NCI-H2081 treated with DMSO at 0.1 percent for 48 hours (cell line): ENCODE data around the gene ASAP2.
A peak's percentile ranks its signal among the peaks of the same experiment; 100 is the strongest.

Experiments
- DNase-seq: peaks from one replicate; lab custom pipeline; 2025; lab: John Stamatoyannopoulos, UW

ASAP2 gene

DNA sequence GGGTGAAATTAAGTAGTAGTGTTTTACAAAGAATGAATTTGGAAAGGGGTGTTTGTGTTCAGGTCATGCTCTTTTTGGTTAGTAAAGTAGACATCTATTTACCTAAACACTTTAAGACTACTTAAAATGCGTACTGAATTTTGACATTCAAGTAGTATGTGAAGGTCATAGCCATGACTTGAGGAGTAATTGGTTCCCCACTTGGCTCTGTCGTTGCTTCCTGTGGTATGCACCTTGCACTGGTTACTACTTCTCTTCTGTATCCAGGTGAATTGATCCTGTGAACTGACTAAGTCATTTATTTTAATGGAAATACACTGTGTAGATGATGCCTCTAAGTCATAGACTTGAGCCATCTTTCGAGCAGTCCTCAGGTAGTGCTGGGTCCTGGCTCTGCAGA is 118.8 kb downstream of the ASAP2 start:
- DNase-seq = no peak

DNA sequence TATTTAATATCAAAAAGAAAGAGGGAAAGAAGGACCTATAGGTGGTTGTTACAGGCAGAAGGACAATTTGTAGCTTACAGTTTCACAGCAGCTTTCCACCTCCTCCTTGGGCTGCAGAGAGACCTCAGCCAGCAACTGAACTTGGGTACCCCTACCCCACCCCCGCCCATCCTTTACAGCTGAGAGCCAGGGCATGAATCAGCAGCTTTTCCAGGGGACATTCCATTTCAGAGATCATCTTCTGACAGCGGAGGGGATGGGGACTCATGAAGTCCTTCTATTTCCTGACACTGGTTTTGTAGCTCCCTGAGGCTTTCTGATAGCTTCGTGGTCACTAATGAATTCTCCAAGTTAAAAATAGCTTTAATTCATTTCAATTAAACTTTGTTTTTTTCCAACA is 120.4 kb downstream of the ASAP2 start:
- DNase-seq = no peak

DNA sequence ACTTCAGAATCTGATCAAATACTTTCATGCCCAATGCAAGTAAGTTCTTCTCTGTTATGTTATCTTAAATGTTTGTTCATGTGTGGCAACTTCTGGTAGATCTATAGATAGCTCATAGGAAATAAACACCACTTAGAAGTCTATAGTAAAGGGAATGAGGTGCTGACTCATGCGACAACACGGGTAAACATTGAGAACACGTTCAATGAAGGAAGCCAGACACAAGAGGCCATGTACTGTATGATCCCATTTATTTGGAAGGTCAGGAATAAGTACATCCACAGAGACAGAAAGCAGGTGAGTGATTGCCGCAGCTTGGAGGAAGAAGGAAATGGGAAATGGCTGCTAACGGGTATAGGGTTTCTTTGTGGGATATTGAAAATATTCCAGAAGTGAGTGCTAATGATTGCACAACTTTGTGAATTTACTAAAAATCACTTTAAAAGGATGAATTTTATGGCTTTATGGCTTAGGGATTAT is 121.3 kb downstream of the ASAP2 start:
- DNase-seq = no peak

DNA sequence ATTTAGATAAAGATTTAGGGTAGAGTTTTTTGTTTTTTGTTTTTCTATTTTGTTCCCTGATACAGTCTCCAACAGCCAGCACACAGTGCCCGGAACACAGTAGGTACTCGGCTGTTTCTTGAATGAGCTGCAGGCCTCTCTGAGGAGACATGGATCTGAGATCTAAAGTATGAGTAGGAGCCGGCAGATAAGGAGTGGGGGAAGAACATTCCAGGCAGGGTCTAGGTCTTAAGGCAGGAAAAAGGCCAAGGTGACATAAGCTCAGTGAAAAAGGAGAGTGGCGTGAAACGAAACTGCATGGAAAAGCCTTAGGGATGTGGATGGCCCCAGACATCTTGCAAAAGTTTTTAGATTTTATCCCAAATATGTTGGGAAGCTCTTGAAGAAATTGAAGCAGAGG is 122.3 kb downstream of the ASAP2 start:
- no peak for DNase-seq

DNA sequence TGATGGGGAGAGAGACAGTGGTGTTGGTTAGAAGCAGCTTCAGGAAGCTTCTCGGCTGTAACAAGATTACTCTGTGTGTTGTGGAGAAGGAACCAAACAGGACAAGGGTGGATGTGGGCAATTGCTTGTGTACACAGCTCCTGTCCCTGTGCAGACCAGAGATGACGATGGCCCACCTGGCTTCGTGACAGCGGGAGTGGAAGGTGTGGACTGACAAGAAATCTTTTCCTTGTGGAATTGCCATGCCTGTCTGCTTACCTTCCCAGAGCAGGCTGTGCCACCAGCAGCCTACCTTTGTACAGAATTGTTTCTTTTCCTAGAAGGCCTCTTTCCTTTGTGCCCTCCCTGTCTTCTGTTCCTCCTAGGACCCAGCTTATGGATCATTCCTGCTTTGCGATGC is 122.9 kb downstream of the ASAP2 start:
- no peak for DNase-seq

DNA sequence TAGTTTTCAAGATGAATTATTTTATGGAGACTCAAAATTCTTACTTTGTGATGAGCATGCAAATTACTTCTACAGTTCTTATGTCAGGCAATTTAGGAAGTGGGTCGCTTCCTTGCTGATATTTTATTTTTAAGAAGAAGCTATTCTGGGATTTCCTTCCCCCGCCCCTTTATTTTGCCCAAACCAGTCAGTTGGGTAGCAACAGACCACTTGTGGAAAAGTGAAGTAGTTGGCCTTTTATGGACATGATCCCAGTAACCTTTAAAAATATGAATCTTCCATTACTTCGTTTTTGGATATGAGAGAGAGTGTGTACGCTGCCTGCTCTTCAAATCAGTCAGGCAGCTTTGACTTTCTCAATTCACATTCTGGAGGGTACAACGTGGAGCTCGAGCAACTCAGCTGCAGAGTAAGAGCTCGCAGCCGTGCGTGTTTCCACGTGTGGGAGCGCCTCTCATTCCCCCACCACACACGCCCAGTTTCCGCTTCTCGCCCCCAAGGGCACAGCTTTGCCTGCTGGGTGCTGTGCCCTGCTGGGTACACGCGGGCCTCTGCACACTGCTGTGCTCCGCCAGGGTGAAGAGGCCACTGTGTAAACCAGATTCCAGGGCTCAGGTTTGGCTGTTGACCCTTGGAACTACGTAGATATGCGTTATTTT is 124.1 kb downstream of the ASAP2 start:
- DNase-seq = no peak

DNA sequence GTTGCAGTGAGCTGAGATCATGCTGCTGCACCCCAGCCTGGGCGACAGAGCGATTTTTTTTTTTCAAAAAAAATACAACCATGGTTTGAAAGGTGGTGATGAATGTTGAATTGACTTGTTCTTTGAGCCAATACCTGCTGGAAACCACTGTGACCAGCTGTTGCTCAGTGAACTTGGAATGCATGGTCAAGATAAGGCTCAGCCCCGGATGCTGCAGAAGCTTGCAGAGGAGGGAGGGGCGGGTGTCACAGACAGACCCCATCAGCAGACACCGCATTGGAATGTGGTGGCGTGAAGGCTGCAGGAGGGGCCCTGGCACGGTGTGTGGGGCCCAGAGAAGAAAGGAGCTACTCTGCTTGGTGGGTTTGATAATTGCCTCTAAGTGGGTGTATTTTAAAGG is 125.1 kb downstream of the ASAP2 start:
- DNase-seq = no peak

DNA sequence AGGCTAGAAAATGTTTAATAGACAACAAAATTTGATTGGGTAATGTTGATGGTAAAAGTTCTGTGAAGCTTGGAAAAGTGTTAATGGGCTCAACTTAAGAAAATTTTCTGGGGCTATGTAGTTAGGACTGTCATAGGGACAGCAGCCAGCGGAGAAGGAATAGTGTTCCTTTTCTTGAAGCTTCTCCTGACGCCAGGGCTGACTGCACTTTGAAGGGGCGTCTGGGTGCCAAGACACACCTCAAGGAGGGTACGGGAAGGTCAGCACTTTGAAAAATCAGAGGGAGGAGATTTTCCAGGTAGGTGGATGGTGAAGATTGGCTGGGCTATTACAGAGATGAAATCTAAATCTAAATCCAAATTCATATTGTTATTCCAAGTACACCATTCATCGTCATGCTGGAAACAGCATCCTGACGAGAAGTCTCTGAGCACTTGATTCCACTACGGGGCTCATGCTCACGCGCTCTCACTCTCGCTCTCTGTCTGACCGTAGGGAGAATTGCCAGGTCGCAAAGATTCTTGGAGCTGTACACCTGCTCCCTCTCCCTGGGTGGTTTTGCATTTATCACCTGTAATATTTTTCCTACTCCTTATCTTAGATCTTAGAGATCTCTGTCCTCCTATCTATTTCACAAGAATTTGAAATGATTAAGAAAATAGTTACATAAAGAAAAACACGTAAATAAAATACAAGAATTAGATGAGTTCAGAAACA is 125.7 kb downstream of the ASAP2 start:
- no peak for DNase-seq

DNA sequence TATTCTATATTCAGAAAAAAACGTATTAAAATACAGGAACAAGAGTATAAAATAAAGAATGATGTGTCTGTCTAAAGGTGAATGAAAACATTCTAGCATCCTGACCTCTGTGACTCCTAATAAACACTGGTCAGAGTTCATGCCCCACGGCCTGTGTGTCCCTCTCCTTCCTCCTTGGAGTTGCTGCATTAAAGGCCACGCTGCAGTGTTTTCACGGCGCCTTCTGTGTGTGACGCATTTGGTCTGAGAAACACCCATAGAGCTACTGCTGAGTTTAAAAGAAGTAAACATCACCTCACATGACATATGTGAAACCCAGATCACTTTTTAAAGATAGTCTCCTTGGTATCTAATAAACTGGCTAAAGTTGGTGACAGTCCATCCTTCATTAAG is 126.2 kb downstream of the ASAP2 start:
- DNase-seq = no peak

DNA sequence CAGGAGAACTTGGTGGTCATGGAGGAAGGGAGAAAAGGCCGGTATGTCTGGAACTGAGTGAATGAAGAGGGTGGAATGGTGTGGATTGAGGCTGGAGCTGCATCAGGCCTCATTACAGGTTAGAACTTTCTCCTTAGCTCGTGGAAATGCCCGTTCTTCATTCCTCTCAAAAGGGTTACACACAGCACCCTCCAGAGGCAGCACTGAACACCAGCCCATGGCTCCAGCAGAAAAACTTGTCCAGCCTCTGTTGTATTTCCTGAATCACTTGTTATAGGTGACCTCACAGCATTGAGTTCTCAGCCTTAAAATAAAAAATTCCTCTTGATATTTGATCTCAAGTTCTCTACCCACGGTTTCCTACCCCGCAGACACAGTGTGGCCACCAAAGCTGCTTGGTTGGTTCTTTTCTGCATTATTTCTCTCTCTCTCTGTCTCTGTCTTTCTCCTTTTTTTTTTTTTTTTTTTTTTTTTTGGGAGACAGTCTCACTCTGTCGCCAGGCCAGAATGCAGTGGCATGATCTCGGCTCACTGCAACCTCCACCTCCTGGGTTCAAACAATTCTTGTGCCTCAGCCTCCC is 127.1 kb downstream of the ASAP2 start:
- DNase-seq = no peak

DNA sequence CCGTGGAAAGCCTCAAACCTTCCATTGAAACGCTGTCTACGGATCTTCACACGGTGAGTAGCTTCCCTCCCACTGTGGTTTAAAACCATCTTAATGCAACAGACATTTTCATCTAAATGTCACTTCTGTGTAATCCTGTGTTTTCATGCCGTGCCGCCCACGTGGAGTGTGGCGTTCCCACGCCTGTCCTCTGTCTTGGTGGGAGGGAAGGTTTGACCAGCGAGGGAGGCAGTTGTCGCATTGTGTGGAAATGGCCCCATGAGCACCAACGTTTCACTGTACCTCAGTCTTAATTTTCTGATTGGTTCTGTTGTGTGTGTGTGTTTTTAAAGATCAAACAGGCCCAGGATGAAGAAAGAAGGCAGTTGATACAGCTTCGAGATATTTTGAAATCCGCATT is 128.1 kb downstream of the ASAP2 start:
- no peak for DNase-seq

DNA sequence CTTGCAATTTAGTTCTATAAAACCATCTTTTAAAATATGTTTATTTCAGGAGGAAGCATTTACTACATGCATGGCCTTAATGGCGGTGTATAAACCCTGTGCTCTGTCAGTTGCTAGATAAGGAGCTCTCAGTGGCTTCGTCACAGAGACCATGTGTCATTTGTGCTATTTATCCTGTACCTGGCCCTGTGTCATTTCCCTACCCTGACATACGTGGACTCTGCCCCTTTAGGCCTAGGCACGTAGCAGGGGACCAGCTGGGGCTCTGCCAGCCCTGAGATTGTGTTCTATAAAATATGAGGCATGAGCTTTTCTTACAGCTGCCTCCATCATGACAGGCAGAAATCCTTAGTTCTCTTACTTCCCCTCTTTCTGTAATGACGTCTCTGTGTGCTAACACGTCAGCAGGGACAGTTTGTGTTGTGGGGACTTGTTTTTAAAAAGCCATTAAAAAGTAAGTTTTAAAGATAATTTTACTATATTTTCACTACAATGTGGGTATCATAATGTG is 128.8 kb downstream of the ASAP2 start:
- no peak for DNase-seq

DNA sequence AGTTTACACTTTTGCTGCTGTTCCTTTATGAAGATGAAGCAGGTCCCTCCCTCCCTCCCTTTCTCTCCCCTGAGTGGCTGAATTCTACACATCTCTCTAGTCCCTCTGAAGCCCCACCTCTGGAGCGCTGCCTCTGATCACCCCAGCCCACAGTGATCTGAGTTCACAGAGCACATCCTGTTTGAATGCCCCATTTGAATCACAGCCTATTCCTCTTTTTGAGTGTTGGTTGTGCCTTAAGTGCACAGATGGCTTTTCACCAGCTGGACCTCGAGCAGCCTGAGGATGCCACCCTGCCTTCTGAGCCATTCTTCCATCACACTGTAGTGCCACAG is 129.6 kb downstream of the ASAP2 start:
- DNase-seq = peak; percentile 50

DNA sequence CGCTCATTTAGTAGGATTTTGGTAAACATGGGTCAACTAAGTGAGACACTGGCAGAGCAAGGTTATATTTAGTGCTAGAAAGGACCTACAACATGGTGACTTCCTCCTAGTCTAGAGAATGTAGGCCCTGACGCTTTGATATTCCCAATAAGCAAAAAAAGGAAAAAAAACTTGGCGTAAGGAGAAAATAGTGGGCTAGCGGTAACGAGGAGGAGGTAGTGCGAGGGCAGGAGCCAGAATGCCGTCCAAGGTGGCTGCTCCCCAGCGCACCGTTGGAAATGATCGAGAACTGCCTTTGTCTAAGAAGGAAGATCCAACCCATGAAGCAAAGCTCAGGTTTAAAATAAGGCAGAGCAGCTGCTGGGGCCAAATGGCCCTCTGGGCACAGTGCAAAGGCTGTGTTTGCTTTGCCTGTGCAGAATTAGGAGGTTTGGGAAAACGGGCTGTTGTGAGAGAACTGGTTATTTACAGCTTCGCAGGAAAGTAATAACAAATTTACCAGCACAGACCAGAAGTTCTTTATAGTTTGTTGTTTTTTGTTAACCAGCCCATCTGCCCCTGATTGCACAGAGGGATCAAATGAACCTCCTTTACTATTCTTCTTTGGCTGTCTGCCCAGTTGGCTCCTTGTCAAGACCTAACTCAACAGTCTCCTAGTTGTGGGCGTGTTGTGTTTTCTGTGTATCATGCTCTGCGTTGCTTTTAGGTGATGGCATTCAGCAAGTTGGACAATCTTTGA is 130.1 kb downstream of the ASAP2 start:
- peak; percentile 96 for DNase-seq

DNA sequence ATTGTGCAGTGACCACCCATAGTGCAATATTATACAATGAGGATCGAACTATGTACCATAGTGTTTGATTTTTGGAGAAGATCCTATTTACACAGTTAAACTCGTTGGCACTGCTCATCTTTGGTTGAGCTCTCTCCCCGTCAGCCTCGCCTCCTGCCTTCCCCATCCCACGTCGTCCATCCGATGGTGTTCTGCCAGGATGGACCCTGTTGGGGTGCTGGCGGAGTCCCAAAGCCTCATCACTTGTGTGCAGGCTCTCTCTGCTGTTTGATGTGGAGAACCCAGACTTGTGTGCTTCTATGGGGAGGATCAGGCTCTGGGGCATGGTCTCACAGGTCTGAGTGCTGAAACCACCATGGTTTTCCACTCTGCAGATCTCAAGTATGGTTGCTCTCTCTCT is 131.3 kb downstream of the ASAP2 start:
- no peak for DNase-seq

DNA sequence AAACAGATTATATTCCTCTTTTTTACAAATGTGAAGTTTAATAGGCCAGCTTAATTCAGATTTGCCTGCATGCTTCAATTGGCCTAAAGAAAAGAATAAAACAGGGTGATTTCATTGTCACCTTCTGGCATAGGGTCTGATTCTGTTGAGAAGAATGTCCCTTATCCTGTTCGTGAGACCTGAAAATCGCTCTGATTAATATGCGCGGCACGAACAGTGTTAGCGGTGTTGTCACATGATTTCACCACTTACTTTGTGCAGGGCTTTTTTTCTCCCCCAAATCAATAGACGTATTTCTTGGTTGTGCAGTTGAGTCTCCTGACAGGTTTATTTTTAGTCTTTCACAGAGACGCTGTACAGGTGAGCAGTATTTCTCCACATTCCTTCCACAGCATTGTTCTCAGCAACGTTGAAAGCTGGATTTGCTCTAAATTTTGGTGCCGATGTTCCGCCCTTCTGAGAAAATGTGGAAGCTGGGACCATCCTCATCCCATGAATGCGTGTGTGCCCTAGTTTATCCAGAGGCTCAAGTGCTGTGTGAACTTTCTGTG is 134.8 kb downstream of the ASAP2 start:
- DNase-seq = no peak

DNA sequence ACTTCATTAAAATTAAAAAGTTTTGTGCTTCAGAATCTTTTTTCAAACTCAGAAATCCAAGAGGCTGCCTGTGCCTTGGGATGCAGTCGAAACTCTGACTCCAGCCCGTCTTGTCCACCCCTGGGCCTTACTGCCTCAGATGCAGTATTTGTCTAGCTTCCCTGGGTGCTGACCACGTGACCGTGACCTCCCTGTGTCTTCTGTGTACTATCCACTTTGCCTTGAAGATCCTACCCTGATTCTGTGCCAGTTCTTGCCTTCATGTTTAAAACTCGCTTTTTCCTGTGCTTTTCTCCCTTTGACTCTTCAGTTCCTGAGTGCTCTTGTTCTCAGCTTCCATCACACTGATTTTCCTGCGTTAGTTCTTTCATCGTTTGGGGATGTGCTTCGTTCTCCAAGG is 136.0 kb downstream of the ASAP2 start:
- DNase-seq = no peak

DNA sequence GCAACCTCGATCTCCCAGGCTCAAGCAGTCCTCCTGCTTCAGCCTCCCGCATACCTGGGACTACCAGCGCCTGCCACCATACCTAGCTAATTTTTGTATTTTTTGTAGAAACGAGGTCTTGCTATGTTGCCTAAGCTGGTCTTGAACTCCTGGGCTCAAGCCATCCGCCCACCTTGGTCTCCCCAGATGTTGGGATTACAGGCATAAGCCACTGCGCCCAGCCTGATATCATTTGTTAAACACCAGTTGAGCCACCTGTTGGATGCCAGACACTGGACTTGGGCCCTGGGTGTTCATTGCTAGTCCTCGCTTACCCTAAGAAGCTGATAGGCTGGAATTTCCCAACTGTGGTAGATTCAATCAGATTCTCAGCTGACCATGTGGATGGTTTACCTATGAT is 136.9 kb downstream of the ASAP2 start:
- DNase-seq = no peak

DNA sequence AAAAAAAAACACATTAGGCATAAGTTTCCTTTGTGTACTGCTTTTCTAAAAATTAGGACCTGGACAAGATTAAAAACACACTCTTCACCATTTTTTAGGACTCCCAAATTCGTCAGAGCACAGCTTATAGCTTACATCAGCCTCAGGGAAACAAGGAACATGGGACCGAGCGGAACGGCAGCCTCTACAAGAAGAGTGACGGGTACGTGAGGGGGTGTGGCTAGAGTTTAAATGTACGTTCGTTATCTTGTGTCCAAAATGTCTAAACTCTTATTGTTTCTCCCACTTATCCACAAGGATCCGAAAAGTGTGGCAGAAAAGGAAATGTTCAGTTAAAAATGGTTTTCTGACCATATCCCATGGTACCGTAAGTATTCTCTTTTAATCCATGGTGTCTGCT is 137.8 kb downstream of the ASAP2 start:
- DNase-seq = no peak

DNA sequence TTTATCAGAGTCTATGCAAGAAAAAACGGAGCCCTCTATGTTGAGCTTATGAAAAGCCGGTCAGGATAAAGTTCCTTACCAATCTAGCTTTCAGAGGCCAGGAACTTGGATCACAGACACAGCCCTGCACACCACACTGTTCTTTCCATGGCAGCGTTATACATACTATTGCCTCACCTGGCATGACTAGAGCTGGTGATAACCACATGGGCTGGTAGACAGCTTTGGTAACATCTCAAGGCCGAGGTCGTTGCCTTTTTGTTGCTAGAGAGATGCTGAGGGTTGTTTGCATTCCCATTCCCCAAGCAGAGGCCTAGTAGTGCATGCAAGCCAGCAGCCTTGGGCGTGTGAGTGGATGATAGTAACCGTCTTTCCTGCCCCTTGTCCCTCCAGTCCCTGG is 138.7 kb downstream of the ASAP2 start:
- DNase-seq = no peak

DNA sequence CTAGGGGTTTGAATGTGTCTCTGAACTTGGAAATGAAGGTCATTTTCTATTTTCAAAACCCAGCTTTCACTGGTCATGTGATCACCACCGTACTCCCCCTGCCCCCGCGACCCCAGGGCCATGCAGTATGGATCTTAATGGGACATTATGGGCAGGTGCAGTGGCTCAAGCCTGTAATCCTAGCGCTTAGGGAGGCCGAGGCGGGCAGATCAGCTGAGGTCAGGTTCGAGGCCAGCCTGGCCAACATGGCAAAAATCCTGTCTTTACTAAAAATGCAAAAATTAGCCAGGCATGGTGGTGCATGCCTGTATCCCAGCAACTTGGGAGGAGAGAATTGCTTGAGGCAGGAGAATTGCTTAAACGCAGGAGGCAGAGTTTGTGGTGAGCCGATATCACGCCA is 139.4 kb downstream of the ASAP2 start:
- DNase-seq = no peak

DNA sequence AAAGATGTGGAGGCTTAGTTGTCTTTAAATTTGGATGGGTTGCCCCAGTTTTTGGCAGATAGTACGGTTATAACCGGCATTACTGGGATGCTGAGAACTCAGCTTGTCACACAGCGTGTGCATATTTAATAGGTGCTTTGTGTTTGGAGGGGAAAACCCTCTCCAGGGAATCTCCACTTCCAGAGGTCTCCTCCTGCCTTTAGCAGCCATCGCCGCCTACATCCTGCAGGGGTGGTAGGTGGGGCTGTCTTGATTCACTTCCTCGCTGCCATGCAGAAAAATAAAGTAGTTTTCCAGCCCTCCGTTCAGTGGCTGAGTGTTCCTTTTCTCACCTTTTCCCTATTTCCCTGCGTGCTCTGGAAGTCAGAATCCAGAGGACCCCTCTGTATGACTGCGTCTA is 140.3 kb downstream of the ASAP2 start:
- no peak for DNase-seq
